Measurements from ENCODE around the gene FARP1.
A peak's percentile ranks its signal among the peaks of the same experiment; 100 is the strongest.

The FARP1 gene

GRCh38 chr13:98474292-98474691, 331.4 kb downstream of the FARP1 start:
- no peak for DNase-seq

- DNase-seq = no peak
Measured at GRCh38 chr13:98474761-98475160, 331.9 kb downstream of the FARP1 start.

- DNase-seq = no peak
Measured at GRCh38 chr13:98475522-98475921, 332.6 kb downstream of the FARP1 start.

GRCh38 chr13:98476106-98476505, 333.2 kb downstream of the FARP1 start:
- no peak for DNase-seq

GRCh38 chr13:98476538-98476966, 333.7 kb downstream of the FARP1 start:
- DNase-seq = no peak

- no peak for DNase-seq
Measured at GRCh38 chr13:98478189-98479129, 335.6 kb downstream of the FARP1 start.

GRCh38 chr13:98479496-98480003, 336.7 kb downstream of the FARP1 start:
- DNase-seq = no peak

GRCh38 chr13:98480915-98481877, 338.3 kb downstream of the FARP1 start:
- DNase-seq = peak; percentile 60

GRCh38 chr13:98482476-98483444, 339.9 kb downstream of the FARP1 start:
- DNase-seq = no peak

GRCh38 chr13:98483601-98484288, 340.9 kb downstream of the FARP1 start:
- no peak for DNase-seq

- DNase-seq = peak; percentile 86
Measured at GRCh38 chr13:98484289-98485219, 341.7 kb downstream of the FARP1 start.

GRCh38 chr13:98485561-98485960, 342.7 kb downstream of the FARP1 start:
- peak; percentile 28 for DNase-seq

- no peak for DNase-seq
Measured at GRCh38 chr13:98486412-98486811, 343.5 kb downstream of the FARP1 start.

GRCh38 chr13:98487016-98487415, 344.1 kb downstream of the FARP1 start:
- no peak for DNase-seq

- no peak for DNase-seq
Measured at GRCh38 chr13:98487522-98487921, 344.6 kb downstream of the FARP1 start.

GRCh38 chr13:98488736-98489135, 345.8 kb downstream of the FARP1 start:
- no peak for DNase-seq

GRCh38 chr13:98489446-98490194, 346.7 kb downstream of the FARP1 start:
- DNase-seq = no peak

GRCh38 chr13:98490195-98490836, 347.4 kb downstream of the FARP1 start:
- DNase-seq = no peak

- DNase-seq = no peak
Measured at GRCh38 chr13:98490866-98491265, 348.0 kb downstream of the FARP1 start.
